GM12864 (cell line): Measurements from ENCODE around the gene SLC6A16.

Source experiments
- DNase-seq: peaks from one replicate; pipeline ENCODE4 v3.0.0-alpha.2; 2011; ENCODE audit warnings: low read depth
- H3K4me3 ChIP-seq: 2 replicates; pipeline ENCODE4 v1.5.1; 2011; ENCODE audit warnings: mild to moderate bottlenecking, low read depth, low read length, control low read depth
- TF ChIP-seq, protein P1 (sequence below): IDR thresholded peaks from 2 replicates; pipeline ENCODE4 v1.5.1; 2011; ENCODE audit warnings: low read depth, mild to moderate bottlenecking, moderate library complexity, low read length, control low read depth, inconsistent platforms; ENCODE audit errors: missing control alignments

The SLC6A16 gene

GRCh38 chr19:49356382-49356781, 31.4 kb upstream of the SLC6A16 start:
- no peak for DNase-seq
- TF ChIP-seq, protein P1, sequence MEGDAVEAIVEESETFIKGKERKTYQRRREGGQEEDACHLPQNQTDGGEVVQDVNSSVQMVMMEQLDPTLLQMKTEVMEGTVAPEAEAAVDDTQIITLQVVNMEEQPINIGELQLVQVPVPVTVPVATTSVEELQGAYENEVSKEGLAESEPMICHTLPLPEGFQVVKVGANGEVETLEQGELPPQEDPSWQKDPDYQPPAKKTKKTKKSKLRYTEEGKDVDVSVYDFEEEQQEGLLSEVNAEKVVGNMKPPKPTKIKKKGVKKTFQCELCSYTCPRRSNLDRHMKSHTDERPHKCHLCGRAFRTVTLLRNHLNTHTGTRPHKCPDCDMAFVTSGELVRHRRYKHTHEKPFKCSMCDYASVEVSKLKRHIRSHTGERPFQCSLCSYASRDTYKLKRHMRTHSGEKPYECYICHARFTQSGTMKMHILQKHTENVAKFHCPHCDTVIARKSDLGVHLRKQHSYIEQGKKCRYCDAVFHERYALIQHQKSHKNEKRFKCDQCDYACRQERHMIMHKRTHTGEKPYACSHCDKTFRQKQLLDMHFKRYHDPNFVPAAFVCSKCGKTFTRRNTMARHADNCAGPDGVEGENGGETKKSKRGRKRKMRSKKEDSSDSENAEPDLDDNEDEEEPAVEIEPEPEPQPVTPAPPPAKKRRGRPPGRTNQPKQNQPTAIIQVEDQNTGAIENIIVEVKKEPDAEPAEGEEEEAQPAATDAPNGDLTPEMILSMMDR = no peak
- no peak overlapping the region for H3K4me3 ChIP-seq

DNA sequence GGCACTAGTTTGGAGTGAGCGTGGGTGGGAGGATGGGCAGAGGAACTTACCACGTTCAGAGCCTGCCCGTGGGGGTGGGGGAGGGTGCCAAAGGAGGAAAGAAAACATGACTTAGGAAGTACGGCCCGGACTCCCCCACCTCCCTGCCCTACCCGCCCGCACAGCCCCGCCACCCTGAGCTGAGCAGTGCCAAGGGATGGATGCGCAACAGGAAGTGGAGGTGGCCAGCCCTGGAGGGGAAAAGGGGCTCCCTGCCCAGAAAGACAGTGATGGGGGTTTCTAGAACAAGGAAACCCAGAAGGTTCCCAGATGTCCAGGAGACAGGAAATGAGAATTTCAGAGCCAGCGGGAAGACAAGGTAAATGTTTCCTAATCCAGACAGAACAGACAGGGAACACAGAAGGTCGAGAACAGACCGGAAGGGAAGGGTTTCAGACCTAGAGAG, 30.9 kb upstream of the SLC6A16 start:
- TF ChIP-seq, protein P1 = no peak
- no peak overlapping the region for H3K4me3 ChIP-seq
- DNase-seq = no peak

GRCh38 chr19:49349567-49349966, 24.6 kb upstream of the SLC6A16 start:
- no peak overlapping the region for H3K4me3 ChIP-seq
- TF ChIP-seq, protein P1 = no peak
- no peak for DNase-seq

DNA sequence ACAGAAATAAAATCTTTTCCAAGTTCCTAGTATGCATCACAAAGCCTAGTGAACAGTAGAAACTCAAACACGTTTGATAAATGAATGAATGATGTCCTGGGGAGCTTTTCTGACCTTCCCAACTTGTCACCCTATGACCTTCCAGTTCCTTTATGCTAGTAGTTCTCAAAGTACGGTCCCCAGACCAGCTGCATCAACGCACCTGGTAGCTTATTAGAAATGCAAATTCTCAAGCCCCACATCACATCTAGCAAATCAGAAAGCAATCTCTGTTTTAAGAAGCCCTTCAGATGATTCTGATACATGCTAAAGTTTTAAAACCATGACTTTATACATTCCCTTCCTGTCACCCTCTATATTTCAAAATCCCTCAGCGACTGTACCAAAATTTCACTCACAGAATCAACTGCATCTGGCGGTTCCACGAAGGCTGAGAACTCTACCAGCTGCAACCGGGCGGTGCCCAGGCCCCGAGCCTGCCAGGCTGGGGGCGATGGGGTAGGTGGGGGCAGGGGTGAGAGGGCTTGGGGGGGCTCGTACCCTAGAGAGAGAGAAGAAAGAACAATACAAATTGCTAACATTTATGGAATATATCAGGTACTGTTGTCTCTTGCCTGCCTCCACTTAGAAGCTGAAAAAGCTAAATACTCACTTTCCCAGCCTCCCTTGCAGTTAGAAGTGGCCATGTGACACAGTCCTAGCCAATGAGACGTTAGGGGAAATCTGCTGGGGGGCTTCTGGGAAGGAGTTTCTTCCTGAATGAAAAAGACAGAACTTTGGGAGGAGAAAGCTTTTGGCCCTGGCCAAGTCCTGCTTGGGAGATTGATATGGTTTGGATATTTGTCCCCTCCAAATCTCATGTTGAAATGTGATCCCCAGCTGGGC, 23.6 kb upstream of the SLC6A16 start:
- H3K4me3 ChIP-seq = no peak overlapping the region
- TF ChIP-seq, protein P1 = no peak
- no peak for DNase-seq

DNA sequence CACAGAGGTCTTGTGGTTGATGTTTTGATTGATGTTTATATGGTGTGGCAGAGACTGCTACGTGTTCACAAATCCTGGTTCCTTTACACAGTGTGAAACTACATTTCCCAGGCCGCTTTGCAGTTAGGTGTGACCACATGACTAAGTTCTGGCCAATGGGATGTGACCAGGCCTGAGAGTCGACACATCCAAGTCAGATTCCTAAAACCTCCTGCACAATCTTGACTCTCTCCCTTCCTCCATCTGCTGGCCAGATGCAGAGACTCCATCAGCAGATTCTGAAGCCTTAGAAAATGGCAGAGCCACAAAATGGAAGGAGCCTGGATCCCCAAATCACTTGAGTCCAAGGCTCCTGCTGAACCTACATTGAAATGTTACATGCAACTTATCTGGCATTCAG, 22.8 kb upstream of the SLC6A16 start:
- H3K4me3 ChIP-seq = no peak overlapping the region
- TF ChIP-seq, protein P1 = peak; percentile 10
- no peak for DNase-seq

DNA sequence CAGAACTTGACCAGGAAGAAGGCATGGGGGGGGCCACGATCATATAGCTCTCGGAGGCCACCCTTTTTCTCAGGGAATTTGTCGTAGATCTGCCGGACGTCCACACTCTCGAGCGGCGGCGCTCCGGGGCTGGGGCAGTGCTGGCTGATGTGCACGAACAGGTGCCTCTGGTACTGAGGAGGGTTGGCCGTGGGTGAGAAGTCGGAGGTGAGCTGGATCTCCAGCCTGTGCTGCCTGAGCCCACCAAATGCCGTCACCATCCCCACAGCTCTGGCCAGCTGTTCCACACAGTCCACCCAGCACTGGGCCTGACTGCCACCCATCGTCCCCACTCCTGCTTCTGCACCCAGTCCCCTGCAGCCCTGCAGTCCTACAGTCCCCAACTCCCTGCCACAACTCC, 22.2 kb upstream of the SLC6A16 start:
- TF ChIP-seq, protein P1 = no peak
- no peak overlapping the region for H3K4me3 ChIP-seq
- DNase-seq = no peak
